ENCODE results near the gene TRPV5.

DNA sequence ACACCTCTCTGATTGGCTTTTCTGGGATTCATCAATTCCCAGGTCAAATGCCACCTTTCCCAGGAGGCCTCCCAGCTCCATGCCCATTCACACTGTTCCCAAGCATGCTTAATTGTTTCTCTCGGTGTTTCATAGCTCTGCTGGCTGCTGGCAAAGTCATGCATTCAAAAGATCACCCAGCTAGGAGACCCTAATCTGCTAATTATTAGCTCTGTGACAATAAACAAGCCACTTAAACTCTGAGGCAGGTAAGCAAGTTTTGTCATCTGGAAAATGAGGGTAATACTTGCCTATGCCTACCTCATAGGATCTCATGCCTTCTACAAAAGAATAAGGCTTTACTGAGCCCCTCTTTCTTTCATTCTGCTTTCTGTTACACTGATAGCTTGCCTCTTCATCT, 29.4 kb upstream of the TRPV5 start:
- no peak for TF ChIP-seq POLR2A (IDR thresholded peaks at IDR 0.05)
- TF ChIP-seq, protein P1, sequence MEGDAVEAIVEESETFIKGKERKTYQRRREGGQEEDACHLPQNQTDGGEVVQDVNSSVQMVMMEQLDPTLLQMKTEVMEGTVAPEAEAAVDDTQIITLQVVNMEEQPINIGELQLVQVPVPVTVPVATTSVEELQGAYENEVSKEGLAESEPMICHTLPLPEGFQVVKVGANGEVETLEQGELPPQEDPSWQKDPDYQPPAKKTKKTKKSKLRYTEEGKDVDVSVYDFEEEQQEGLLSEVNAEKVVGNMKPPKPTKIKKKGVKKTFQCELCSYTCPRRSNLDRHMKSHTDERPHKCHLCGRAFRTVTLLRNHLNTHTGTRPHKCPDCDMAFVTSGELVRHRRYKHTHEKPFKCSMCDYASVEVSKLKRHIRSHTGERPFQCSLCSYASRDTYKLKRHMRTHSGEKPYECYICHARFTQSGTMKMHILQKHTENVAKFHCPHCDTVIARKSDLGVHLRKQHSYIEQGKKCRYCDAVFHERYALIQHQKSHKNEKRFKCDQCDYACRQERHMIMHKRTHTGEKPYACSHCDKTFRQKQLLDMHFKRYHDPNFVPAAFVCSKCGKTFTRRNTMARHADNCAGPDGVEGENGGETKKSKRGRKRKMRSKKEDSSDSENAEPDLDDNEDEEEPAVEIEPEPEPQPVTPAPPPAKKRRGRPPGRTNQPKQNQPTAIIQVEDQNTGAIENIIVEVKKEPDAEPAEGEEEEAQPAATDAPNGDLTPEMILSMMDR (IDR thresholded peaks at IDR 0.05): no peak
